ENCODE measurements around the gene SORBS2. TPM values are rescaled to one million over a fixed set of nuclear protein-coding genes. Genes with fewer than 3 reads are reported as not detected.
A peak's percentile ranks its signal among the peaks of the same experiment; 100 is the strongest.

The SORBS2 gene
- total and polyA plus RNA-seq, 2 donors (not counting 1 experiment from before 2014, with no cell fraction given), result 0.33 to 3.0 TPM

DNA sequence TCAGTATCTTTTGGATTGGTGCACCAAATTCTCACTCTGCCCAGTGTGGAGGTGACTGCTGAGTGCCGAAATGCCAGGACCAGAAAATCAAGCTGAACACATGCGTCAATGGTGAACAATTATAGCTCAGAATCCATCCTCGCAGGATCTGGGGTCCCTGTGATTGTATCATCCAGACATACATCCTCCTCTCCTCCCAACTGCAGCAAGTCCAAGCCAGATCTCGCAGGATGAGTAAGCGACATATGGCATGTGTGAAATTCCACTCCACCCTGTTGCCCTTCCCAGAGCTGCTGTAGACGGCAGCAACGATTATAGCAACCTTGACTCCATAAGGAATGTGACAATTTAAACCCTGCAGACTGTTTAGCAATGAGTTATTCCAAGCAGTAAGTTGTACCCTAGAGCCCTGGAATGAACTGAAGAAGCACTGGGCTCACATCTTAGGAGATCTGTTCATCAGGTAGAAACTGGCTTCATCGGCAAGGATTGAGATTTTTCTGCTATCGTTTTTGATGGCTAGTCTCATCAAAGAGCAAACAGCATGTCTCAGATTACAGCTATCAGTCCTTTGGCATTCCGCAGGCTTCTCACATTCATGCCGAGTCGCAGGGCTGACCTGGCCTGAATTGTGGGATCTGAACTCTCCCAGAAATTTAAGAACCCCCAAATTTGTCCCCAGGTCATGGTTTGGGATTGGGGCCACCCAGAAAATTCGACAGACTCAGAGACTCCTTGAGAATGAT, 35.5 kb upstream of the SORBS2 start:
- Histone ChIP-seq H3K27me3 (ENCODE audit: control insufficient read depth, insufficient read depth, low read length) (no peaks in the 10 kb centered on the region), H3K4me2 (ENCODE audit: extremely low read depth, insufficient read depth, low read length) (peak overlapping the region; percentile 4), H3K4me1 (ENCODE audit: control insufficient read depth, extremely low read depth, insufficient read depth, low read length) (peaks cover 4% of the 10 kb centered on the region), H3K4me3 (replicated peaks in 1 of 4; ENCODE audit: control extremely low read depth in 1 of 4, insufficient read depth in 1 of 4, low read depth in 3 of 4, low read length in 4 of 4) (no peak overlapping the region), H3K9ac (ENCODE audit: insufficient read depth, low read length) (no peak overlapping the region), H3K36me3 (ENCODE audit: control insufficient read depth, insufficient read depth, low read length) (no peaks in the 10 kb centered on the region), H2AFZ (ENCODE audit: low read length) (no peak overlapping the region), H3K79me2 (ENCODE audit: control insufficient read depth, insufficient read depth, low read length) (no peaks in the 10 kb centered on the region), H3K27ac (ENCODE audit: insufficient read depth, low read length) (no peak overlapping the region), H4K20me1 (ENCODE audit: control insufficient read depth, extremely low read depth, insufficient read depth, low read length) (no peaks in the 10 kb centered on the region), H3K9me3 (ENCODE audit: control insufficient read depth, insufficient read depth, low read depth, low read length) (no peaks in the 10 kb centered on the region)
- TF ChIP-seq, protein P1, sequence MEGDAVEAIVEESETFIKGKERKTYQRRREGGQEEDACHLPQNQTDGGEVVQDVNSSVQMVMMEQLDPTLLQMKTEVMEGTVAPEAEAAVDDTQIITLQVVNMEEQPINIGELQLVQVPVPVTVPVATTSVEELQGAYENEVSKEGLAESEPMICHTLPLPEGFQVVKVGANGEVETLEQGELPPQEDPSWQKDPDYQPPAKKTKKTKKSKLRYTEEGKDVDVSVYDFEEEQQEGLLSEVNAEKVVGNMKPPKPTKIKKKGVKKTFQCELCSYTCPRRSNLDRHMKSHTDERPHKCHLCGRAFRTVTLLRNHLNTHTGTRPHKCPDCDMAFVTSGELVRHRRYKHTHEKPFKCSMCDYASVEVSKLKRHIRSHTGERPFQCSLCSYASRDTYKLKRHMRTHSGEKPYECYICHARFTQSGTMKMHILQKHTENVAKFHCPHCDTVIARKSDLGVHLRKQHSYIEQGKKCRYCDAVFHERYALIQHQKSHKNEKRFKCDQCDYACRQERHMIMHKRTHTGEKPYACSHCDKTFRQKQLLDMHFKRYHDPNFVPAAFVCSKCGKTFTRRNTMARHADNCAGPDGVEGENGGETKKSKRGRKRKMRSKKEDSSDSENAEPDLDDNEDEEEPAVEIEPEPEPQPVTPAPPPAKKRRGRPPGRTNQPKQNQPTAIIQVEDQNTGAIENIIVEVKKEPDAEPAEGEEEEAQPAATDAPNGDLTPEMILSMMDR (conservative IDR thresholded peaks at IDR 0.05 in 1 of 2, IDR thresholded peaks at IDR 0.05 in 1 of 2; ENCODE audit: low read depth in 1 of 2, low read length in 2 of 2), result no peak
- TF ChIP-seq EZH2 (IDR thresholded peaks at IDR 0.05; ENCODE audit: low read length, missing control alignments), result no peak
- DNase-seq (ENCODE audit: low read depth in 2 of 2), result peak; percentile 70 to 88

- H3K4me2 ChIP-seq (ENCODE audit: extremely low read depth, insufficient read depth, low read length), result no peak overlapping the region
- H3K79me2 ChIP-seq (ENCODE audit: control insufficient read depth, insufficient read depth, low read length), result no peaks in the 10 kb centered on the region
- DNase-seq (ENCODE audit: low read depth in 2 of 2), result no peak
- no peak overlapping the region for H3K4me3 ChIP-seq (replicated peaks in 1 of 4; ENCODE audit: control extremely low read depth in 1 of 4, insufficient read depth in 1 of 4, low read depth in 3 of 4, low read length in 4 of 4)
- TF ChIP-seq EZH2 (IDR thresholded peaks at IDR 0.05; ENCODE audit: low read length, missing control alignments), result no peak
- TF ChIP-seq, protein P1 (conservative IDR thresholded peaks at IDR 0.05 in 1 of 2, IDR thresholded peaks at IDR 0.05 in 1 of 2; ENCODE audit: low read depth in 1 of 2, low read length in 2 of 2), result no peak
- H3K4me1 ChIP-seq (ENCODE audit: control insufficient read depth, extremely low read depth, insufficient read depth, low read length), result peaks cover 4% of the 10 kb centered on the region
- no peak overlapping the region for H2AFZ ChIP-seq (ENCODE audit: low read length)
- H3K9me3 ChIP-seq (ENCODE audit: control insufficient read depth, insufficient read depth, low read depth, low read length), result no peaks in the 10 kb centered on the region
- H4K20me1 ChIP-seq (ENCODE audit: control insufficient read depth, extremely low read depth, insufficient read depth, low read length), result no peaks in the 10 kb centered on the region
- H3K9ac ChIP-seq (ENCODE audit: insufficient read depth, low read length), result no peak overlapping the region
- no peaks in the 10 kb centered on the region for H3K27me3 ChIP-seq (ENCODE audit: control insufficient read depth, insufficient read depth, low read length)
- no peak overlapping the region for H3K27ac ChIP-seq (ENCODE audit: insufficient read depth, low read length)
- no peaks in the 10 kb centered on the region for H3K36me3 ChIP-seq (ENCODE audit: control insufficient read depth, insufficient read depth, low read length)
Observed at GRCh38 chr4:185846505-185847150, 34.6 kb upstream of the SORBS2 start.

DNA sequence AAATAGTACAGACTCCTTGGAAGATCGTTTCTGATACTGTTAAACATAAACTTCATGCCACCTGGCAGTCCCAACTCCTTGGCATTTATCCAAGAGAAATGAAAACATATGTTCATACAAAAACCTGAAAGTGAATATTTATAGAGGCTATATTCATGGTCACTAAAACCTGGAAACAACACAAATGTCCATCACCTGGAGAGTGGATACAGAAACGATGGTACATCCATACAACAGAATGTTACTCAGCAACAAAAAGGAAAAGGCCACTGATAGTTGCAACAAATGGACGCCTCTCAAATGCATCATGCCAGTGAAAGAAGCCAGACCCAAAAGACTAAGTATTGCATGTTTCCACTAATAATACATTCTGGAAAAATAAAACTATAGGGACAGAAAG, 34.0 kb upstream of the SORBS2 start:
- no peak for DNase-seq (ENCODE audit: low read depth in 2 of 2)
- Histone ChIP-seq H3K4me2 (ENCODE audit: extremely low read depth, insufficient read depth, low read length) (no peak overlapping the region), H3K79me2 (ENCODE audit: control insufficient read depth, insufficient read depth, low read length) (no peaks in the 10 kb centered on the region), H2AFZ (ENCODE audit: low read length) (no peak overlapping the region), H4K20me1 (ENCODE audit: control insufficient read depth, extremely low read depth, insufficient read depth, low read length) (no peaks in the 10 kb centered on the region), H3K9me3 (ENCODE audit: control insufficient read depth, insufficient read depth, low read depth, low read length) (no peaks in the 10 kb centered on the region), H3K36me3 (ENCODE audit: control insufficient read depth, insufficient read depth, low read length) (no peaks in the 10 kb centered on the region), H3K4me1 (ENCODE audit: control insufficient read depth, extremely low read depth, insufficient read depth, low read length) (peaks cover 4% of the 10 kb centered on the region), H3K27me3 (ENCODE audit: control insufficient read depth, insufficient read depth, low read length) (no peaks in the 10 kb centered on the region), H3K27ac (ENCODE audit: insufficient read depth, low read length) (no peak overlapping the region), H3K9ac (ENCODE audit: insufficient read depth, low read length) (no peak overlapping the region), H3K4me3 (replicated peaks in 1 of 4; ENCODE audit: control extremely low read depth in 1 of 4, insufficient read depth in 1 of 4, low read depth in 3 of 4, low read length in 4 of 4) (no peak overlapping the region)
- no peak for TF ChIP-seq EZH2 (IDR thresholded peaks at IDR 0.05; ENCODE audit: low read length, missing control alignments)
- TF ChIP-seq, protein P1 (conservative IDR thresholded peaks at IDR 0.05 in 1 of 2, IDR thresholded peaks at IDR 0.05 in 1 of 2; ENCODE audit: low read depth in 1 of 2, low read length in 2 of 2), result no peak

All from fibroblast of lung (primary cell).